ENCODE data around the gene LSM4. TPM values are rescaled to one million over a fixed set of nuclear protein-coding genes. Genes with fewer than 3 reads are reported as not detected.

Gene LSM4
- total and polyA plus RNA-seq, 2 of the 13 experiments (the other 11 are each of a cell fraction or from before 2014, with no cell fraction given): 65.8 to 166 TPM

- TF ChIP-seq ELF4 (CRISPR knock-in tag; IDR thresholded peaks at IDR 0.05; ENCODE audit: borderline replicate concordance) (no peak), NFRKB (IDR thresholded peaks at IDR 0.05) (no peak), KDM6A (CRISPR knock-in tag; IDR thresholded peaks at IDR 0.05; ENCODE audit: low read depth) (no peak), CENPX (CRISPR knock-in tag; IDR thresholded peaks at IDR 0.05) (no peak), ERF (CRISPR knock-in tag; IDR thresholded peaks at IDR 0.05) (peak; percentile 38; the same call in 1 of the 2 replicates), SSRP1 (CRISPR knock-in tag; IDR thresholded peaks at IDR 0.05) (no peak), ONECUT2 (CRISPR knock-in tag; IDR thresholded peaks at IDR 0.05) (no peak), ZGPAT (CRISPR knock-in tag; IDR thresholded peaks at IDR 0.05) (peak; percentile 67; the same call in 1 of the 2 replicates), ZNF883 (CRISPR knock-in tag; IDR thresholded peaks at IDR 0.05; ENCODE audit: not compliant biosample characterization) (no peak), ZBTB20 (CRISPR knock-in tag; IDR thresholded peaks at IDR 0.05; ENCODE audit: borderline replicate concordance, low read depth) (no peak), ZNF891 (CRISPR knock-in tag; IDR thresholded peaks at IDR 0.05) (peak; percentile 30; the same call in 1 of the 2 replicates), ZNF597 (CRISPR knock-in tag; IDR thresholded peaks at IDR 0.05) (no peak), THAP11 (CRISPR knock-in tag; IDR thresholded peaks at IDR 0.05) (0 out of 2 replicates have a peak, but pooled peaks have one; percentile 33), POGK (CRISPR knock-in tag; conservative IDR thresholded peaks at IDR 0.05) (no peak), NR3C1 (CRISPR knock-in tag; IDR thresholded peaks at IDR 0.05) (no peak), REPIN1 (CRISPR knock-in tag; IDR thresholded peaks at IDR 0.05; ENCODE audit: borderline replicate concordance, low read depth) (no peak), ZNF17 (CRISPR knock-in tag; IDR thresholded peaks at IDR 0.05) (no peak), SUZ12 (IDR thresholded peaks at IDR 0.05; ENCODE audit: low read depth, low read length) (no peak), PHF20 (CRISPR knock-in tag; IDR thresholded peaks at IDR 0.05) (no peak), NFAT5 (CRISPR knock-in tag; IDR thresholded peaks at IDR 0.05) (peak; percentile 20; the same call in 1 of the 2 replicates)
These were observed 42.4 kb downstream of the LSM4 start (continued) for GRCh38 chr19:18280247-18281081.
